ENCODE measurements around the gene IFT88. TPM values are rescaled to one million over a fixed set of nuclear protein-coding genes. Genes with fewer than 3 reads are reported as not detected.

The IFT88 gene, protein sequence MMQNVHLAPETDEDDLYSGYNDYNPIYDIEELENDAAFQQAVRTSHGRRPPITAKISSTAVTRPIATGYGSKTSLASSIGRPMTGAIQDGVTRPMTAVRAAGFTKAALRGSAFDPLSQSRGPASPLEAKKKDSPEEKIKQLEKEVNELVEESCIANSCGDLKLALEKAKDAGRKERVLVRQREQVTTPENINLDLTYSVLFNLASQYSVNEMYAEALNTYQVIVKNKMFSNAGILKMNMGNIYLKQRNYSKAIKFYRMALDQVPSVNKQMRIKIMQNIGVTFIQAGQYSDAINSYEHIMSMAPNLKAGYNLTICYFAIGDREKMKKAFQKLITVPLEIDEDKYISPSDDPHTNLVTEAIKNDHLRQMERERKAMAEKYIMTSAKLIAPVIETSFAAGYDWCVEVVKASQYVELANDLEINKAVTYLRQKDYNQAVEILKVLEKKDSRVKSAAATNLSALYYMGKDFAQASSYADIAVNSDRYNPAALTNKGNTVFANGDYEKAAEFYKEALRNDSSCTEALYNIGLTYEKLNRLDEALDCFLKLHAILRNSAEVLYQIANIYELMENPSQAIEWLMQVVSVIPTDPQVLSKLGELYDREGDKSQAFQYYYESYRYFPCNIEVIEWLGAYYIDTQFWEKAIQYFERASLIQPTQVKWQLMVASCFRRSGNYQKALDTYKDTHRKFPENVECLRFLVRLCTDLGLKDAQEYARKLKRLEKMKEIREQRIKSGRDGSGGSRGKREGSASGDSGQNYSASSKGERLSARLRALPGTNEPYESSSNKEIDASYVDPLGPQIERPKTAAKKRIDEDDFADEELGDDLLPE
- total RNA-seq, result 30.3 TPM

DNA sequence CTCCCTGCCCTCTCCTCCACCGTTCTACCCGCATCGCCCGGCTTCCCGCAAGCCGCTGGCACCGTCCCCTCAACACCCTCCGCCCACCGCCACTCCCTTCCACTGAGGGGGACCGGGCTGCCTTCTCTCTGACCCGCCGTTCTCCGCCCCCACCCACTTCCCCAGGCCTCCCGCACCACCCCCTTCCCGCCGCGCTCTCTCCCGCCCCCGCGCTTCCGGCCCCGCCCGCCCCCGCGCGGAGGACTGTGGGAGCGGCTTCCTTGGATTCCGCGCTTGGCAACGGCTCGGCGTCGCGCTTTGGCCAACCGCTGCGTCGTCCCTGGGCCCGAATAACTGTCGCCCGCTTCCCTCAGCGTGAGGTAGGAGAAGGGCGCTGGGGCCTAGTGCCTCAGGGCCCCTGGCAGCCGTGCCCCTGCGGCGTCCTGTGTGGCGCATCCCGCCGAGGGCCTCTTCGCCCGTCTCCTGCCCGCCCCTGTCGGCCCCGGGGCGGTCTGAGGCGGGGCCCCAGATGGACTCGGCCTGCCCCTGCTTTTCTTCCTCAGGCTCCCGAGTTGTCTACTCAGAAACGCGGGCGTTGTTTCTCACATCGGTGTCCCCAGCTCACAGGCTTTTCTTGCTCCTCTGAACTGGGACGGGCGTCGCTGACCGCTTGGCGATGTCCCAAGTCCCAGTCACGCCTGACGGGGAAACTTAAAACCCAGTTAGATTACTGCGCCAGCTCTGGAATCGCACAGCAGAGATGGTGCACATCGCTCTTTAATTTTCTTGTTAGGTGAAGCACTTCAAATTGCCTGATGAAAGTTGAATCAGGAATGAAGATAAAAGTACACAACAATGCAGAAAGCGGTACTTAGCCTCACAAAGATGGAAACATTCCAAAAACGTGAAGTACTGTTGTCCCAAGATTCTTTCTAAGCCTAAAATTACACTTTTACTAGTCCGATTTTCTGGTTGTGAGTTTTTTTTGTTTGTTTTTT lies at the start of gene IFT88:
IFT88 (plus strand) TSS at position 260 of the 977 bp plus-strand sequence. CDS start 7,229 bp downstream, outside the sequence.
- peak; percentile 90 for DNase-seq

DNA sequence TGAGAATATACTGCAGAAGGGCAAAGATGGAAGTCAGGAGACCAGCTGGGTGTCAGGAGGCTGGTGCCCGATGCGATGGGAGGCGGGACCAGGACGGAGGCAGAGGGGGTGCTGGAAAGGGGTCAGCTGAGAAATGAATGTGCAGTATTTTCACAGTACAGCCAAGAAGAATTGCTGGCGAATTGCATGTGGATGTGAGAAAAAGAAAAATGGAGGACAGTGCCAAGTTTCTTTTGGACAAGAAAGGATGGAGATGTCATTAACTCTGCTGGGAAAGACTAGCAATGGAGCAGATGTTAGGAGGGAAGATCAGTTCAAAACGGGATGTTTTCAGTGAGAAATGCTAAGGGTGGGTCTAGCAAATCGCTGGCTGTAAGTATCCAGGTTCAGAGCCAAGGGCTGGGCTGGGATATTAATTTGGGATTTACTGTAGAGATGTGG lies 48.3 kb upstream of the IFT88 start:
- DNase-seq, result no peak

DNA sequence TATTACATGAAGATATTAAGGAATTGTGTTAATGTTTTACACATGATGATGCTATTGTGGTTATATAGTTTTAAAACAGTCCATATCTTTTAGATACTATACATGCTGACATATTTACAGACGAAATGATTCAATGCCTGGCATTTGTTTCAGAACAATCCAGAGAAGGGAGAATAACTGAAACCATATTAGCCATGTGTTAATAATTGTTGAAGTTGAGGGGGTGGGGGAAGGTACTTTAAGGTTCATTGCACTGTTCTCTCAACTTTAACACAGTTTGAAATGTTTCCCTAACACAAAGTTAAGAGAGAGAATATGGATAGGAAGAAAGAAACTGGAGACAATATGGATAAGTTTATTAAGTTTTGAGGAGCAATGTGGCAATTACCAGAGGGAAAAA lies 47.1 kb upstream of the IFT88 start:
- DNase-seq, result no peak

DNA sequence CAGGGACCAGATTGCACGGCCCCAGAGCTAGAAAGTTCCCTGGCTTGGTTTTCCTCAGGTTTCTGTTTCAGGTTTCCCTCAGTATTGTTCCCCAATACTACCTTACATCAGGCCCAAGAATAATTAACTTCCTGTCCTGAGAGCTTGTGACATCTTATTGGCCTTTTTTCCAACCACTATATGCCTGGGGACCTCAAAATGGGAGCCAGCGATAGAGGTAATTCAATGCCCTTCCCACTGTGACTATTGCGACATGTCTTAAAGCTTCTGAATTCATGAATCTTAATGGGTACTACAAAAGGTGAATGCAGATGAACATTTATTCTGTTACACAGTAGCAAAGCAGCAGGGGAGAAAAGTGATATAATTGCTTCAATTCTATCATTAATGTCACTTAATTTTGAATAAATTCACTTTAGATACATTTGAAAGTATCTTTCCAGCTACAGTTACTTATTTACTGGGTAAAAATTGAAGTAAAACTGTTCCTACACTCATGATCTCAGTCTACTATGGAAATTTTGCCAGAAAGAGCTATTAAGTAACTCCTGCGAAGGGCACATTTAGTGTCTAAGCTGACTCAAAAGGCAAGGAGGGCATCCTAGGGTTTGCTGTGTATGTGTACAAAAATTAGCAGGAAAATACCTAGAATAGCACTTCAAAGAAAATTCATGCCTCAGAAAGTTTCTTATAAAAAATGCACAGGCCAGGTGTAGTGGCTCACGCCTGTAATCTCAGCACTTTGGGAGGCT lies 45.4 kb upstream of the IFT88 start:
- DNase-seq, result no peak

DNA sequence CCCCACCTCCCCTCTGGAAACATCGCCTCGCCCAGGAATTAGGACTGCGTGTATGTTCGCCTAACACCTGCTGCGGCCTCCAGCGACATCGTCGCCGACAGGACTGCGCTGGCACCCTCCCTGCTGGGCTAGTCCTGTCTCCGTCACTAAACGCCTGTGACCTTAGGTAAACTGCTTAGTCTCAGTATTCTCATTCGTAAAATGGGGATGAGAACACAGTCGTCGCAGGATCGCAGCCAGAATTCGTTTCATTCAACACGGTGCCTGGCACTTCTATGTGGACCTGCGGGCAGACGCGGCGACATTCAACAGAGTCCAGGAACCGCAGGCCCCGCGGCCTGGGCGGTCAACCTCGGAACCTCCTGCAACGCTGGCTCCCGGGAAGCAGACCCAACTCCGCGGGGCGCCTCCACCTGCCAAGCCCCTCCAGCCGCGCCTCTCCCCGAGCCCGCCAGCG lies 41.8 kb upstream of the IFT88 start:
- peak; percentile 13 for DNase-seq

DNA sequence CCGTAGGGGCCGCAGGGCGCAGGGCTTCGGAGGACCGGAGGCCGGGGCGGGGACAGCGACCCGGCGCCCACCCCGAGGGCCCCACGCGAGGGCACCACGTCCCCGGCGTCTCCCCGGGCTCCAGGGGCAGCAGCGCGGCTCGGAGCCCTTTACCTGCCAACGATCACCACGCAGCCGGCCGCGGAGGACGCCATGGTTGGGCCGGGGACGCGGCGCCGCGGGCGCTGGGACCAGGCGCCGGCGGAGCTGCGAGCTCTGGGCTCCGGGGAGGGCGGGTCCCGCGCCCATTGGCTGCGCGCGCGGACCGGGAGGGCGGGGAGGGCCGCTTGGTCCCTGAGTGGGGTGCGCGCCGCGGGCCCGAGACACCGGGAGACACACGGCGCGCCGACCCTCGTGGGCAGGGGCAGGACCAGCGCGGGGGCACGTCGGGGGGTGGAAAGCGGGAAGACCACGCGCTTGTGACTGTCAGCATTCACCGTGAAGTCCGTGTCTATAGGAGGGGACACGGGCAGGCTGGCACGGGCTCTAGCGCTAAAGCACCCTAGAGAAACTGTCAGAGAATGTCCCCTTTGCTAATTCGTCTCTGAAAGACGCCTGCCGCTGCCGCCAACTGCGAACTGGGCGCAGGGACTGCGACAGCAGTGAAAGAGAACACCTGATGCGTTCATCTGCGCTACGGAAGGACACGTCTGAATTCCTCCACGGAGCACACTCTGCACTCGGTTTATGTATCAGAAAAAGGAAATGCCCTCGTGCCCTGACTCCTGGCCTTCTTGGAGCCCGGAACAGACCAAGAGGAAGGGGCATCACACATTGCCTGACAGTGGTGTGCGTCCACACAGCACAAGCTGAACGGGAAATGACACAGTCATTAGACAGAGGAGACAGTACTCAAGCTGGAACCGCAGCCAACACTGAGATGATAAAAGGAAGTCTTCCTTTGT lies 41.1 kb upstream of the IFT88 start, which contains the start of gene CRYL1:
CRYL1 (minus strand) TSS at position 257 of the 944 bp plus-strand sequence; CDS start at position 194, 63 bp downstream.
- DNase-seq, result peak; percentile 71

DNA sequence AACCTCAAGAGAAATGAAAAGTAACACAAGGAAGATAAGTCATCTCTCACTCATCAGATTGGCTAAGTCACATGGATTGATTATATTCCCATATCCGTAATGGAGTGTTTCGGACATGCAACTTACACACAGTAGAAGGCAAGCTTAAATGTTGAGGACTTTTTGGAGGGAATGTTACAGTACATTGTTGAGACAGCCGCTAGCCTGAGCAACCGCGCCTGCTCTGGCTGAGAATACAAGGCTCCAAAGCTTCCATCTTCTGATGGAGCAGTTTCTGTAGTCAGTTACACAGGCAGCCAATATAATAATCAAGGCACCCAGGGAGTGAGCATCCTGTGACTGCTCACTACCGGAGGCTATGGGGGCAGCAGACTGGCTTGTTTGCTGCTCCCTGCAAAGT lies 40.3 kb upstream of the IFT88 start:
- no peak for DNase-seq

DNA sequence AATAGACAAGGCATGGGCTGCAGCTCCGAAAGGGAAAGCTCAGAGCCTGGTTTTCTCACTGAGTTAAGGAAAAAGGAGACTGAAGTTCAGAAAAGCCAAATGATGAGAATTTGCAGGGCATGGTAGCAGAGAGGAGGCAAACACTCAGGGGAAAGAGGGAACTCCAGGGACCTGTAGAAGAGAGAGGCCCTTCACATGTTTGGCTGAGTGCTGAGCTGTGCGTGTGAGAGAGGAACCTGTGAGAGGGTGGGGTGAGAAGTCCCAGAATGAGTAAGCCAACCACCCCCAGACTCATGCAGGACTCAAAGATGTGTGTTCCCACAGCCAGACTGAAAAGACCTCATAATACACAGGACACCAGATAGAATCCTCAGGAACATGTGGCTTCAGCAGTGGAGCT lies 38.5 kb upstream of the IFT88 start:
- no peak for DNase-seq

DNA sequence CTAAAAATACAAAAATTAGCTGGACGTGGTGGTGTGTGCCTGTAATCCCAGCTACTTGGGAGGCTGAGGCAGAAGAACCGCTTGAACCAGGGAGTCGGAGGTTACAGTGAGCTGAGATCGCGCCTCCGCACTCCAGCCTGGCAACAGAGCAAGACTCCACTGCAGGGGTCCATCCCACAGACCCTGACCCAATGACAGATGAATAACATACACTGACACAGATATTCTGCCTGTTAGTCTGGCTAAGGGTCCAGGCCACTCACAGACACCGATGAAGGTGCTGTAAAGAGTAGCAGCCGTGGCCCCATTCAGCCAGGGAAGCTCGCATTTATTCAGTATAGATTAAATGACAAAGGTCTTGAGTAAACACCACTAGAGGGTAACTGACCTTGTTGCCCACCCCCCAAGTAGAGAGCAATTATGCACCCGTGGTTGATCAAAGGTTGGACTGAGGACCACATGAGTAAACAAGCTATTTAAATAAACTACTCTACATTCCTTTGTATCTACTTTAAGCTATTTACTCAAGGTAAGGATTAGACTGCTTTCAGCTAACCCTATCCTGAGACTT lies 32.8 kb upstream of the IFT88 start:
- no peak for DNase-seq

DNA sequence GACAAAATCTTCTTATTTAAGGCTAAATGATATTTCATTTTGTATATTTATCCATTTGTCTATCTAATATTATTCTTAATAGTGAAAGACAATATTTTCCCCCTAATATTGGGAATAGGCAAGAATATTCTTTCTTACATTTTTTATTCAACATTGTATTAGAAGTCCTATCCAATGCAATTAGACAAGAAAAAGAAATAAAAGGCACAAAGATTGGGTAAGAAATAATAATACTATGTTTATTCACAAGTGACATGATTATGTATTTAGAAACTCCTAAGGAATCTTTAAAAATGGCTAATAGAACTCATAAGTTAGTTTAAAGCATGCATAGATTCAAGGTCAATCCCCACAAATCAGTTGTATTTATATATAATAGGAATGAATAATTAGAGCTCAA lies 30.0 kb upstream of the IFT88 start:
- no peak for DNase-seq

DNA sequence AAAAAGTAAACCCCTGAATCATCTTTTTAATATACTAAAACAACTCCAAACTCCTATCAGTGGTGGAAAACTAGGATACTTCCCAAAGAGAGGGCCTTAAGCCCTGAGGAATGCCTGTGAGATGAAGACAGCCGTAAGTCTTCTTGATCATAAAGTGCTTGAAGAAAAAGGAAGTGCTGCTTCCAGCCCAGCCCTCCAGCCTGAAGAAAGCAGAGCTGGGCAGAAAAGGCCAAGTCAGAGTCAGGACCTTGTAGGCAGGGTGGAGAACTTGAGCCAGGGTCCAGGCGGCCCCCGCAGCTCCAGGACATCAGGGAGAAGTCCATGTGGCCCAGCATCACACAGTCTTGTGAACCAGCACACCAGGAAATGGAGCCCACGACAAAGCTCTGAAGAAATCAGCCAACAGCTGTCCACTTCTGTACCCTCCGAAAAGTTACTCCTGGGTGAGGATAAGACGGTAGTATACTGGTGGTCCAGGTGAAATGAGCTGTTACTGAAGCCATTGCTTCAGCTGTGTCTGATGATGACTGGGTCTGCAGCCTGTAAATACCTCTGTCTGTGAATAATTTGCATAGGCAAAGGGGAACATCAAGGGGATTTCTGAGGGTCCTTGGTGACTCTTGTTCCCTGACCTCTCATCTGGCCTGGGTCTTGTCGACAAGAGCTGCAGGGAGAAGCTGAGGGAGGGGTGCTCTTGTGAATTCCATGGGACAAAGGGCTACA lies 22.6 kb upstream of the IFT88 start:
- DNase-seq, result no peak

DNA sequence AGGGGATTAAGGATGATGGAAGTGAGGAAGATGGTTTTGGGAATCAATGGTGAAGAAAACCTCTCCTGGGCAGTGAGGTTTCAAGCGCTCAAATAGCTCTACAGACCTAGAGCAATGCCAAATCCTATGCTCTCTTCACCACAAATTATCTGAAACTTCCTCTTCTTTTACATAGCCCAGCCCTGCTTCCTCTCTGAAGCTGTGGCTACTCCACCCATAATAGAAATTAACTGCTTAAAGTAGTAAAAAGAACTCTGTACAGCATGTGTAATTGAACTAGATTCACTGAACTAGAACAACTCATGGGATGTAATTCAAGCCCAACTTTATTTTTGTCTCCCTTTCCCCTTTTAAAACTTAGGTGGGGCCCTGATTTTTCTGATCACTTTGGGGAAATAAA lies 20.4 kb upstream of the IFT88 start:
- DNase-seq, result no peak

DNA sequence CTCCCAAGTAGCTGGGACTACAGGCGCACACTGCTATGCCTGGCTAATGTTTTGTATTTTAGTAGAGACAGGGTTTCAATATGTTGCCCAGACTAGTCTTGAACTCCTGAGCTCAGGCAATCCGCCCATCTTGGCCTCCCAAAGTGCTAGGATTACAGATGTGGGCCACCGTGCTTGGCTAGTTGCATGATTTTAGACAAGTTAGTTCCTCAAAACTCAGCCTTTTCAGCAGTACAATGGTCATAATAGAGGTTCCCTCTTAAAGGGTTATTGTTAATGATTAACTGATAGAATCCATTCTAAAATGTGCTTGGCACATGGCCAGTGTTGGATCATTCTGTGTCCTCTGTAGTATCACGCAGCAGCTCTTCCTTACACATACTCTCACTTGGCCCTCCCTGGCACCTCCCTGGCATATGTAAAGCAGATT lies 19.5 kb upstream of the IFT88 start:
- DNase-seq, result no peak

DNA sequence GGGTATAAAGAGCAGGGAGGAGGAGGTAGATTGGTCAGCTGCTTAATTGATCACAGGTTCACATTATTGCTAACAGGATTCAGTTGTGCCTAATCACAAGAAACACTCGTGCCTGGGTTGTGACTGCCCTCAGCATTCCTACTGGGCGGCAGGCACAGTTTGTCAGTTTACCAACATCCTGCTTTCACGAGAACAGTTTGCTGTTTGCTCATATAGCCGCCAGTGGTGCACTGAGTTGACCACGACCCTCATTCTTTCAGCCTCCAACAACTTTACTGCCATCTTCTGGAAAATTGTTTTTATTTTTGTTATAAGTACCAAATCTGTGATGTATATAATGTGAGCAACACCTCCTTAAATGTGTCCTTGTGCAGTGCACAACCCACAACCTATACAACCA lies 16.2 kb upstream of the IFT88 start:
- DNase-seq, result no peak

DNA sequence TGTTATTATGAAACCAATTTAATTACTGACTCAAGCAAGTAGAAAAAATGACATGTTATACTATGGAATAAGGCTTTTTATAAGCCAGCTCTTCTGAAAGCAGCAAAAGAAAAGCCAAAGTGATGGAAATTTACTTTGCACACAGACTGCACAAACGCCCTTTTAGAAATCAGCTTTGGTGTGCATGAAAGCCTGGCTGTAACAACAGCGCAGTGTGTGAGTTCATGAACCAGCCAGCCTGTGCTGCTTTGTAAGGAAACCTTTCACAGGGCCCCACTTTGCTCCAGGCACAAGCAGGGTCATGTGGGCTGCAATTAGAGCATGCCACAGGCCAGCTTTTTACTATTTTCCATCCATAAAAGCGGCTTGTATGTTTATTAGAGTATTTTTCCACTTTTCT lies 13.6 kb upstream of the IFT88 start:
- peak; percentile 62 for DNase-seq

DNA sequence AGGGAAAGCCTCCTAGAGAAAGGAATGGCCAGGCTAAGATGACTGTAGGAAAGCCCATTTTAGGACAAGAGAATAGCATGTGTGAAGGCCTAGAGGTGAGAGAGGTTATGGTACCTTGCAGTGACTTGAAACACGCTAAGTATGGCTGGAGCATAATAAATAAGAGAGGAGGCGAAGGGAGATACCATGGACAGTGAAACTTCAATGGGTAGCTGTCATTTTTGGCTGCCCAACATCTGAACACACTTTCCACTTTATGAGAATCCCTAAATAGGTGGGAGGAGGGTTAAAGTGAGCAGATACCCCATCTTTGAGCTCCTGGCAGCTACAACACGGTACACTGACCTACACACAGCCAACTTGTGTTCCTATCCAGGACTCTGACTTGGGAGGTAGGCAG lies 8.0 kb upstream of the IFT88 start:
- no peak for DNase-seq

DNA sequence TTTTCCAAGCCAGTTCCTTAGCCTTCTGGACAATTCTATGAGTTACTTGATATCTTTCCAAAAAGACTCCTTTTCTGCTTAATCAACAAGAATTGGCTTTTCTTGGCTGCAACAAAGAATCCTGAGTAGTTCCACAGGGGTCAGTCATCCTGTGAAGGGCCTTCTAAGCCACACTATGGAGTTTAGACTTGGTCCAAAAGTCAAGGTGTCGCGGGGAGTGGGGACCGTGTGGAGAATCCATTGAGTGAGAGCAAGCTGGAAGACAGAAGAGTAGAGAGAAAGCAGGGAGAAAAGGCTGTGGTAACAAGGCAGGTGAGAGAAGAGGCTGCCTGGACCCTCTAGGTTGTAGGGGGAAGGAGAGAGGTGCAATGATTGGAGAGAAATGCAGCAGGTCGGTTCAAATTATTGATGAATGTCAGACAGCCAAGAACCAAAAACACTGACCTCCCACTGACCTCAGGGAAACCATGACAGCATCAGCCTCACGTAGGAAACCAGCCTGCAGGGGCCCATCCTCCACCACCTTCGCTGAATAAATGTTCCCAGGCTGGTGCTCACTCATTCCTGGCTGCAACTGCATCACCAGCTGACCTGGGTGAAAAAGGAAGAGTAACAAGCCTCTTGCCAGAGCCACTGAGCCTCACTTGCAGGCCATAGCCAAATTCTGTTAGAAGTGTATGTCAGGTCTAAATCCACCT lies 7.1 kb upstream of the IFT88 start:
- DNase-seq, result no peak

DNA sequence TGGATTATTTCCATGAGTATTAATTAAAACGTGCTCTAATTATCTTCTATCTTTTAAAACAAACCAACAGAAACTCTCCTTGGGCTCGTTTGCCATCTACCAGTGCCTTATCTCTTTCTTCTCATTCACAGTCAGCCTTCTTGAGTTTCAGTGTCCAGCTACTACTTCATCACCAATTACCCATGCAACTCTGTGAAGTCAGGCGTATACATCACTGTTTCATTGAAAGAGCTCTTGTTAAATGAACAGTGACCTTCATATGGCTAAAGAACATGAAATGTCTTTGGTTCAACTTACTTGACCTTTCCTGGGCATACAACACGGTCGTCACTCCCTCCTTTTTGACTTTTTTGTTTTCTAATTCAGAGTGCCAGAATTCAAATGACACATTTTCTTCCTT lies 5.2 kb upstream of the IFT88 start:
- no peak for DNase-seq
